ENCODE data around the gene AJAP1.

The AJAP1 gene

DNA sequence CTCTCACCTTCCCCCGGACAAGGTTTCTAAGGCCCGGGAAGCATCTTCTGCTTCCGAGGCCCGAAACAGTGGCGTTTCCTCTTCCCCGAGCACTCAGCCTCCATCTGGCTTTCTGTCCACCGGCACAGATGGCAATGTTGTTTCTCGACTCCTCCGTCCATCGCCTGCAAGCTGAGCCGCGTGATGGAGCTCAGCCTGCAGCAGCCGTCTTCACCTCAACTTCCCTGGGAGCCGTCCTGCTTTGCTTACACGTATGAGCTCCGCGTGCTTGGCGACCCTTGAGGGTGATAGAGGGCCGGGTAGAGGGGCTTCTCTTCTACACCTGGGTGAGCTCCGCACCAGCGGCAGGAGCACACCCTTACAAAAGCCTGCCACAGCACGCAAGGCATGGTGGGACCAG is 80.4 kb downstream of the AJAP1 start:
- TF ChIP-seq, protein P1, sequence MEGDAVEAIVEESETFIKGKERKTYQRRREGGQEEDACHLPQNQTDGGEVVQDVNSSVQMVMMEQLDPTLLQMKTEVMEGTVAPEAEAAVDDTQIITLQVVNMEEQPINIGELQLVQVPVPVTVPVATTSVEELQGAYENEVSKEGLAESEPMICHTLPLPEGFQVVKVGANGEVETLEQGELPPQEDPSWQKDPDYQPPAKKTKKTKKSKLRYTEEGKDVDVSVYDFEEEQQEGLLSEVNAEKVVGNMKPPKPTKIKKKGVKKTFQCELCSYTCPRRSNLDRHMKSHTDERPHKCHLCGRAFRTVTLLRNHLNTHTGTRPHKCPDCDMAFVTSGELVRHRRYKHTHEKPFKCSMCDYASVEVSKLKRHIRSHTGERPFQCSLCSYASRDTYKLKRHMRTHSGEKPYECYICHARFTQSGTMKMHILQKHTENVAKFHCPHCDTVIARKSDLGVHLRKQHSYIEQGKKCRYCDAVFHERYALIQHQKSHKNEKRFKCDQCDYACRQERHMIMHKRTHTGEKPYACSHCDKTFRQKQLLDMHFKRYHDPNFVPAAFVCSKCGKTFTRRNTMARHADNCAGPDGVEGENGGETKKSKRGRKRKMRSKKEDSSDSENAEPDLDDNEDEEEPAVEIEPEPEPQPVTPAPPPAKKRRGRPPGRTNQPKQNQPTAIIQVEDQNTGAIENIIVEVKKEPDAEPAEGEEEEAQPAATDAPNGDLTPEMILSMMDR (IDR thresholded peaks at IDR 0.05): no peak
- TF ChIP-seq ZFX (IDR thresholded peaks at IDR 0.05; ENCODE audit: borderline replicate concordance): no peak
- H3K27ac ChIP-seq: no peak overlapping the region

DNA sequence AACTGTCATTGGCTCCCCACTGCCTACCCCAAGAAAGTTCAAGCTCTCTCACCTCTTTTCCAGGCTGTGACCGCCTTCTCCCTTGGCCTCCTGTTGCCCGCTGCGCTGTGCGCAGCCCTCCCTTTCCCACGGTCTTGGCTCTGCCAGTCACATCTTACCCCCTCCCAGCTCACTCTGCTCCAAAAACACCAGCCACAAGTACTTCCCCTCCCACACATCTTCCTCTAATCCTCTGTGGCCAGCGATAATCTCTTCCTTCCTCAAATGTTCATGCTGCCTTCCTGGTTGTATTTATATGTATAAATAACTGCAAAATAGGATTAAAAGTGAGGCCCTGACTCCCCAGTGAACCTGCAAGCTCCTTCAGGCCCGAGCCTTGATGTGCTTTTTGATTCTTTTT is 81.8 kb downstream of the AJAP1 start:
- TF ChIP-seq, protein P1 (IDR thresholded peaks at IDR 0.05): no peak
- TF ChIP-seq ZFX (IDR thresholded peaks at IDR 0.05; ENCODE audit: borderline replicate concordance): no peak
- no peak overlapping the region for H3K27ac ChIP-seq

DNA sequence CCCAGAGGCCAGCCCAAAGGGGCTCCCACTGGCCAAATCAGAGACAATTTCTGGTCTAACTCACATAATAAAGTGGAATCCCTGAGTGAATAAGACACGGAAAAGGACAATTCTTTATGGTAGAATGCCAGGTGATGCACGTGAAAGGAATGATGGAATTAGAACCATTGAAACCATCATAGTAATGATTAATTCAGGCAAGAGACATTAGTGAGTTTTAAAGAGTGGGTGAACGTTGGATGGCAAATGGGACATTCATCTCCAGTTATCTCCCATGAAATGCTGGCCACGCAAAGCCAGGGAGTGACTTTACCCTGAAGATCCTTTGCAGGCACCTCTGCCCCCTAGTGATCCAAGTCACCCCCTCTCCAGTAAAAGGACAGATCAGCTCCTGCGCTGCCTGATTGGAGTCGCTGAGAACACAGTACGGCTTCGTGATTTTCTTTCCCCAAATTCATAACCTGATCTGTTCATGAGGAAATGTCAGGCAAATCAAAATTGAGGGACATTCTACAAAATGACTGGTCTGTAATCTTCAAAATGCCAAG is 87.5 kb downstream of the AJAP1 start:
- TF ChIP-seq, protein P1 (IDR thresholded peaks at IDR 0.05): no peak
- no peak for TF ChIP-seq ZFX (IDR thresholded peaks at IDR 0.05; ENCODE audit: borderline replicate concordance)
- no peak overlapping the region for H3K27ac ChIP-seq

DNA sequence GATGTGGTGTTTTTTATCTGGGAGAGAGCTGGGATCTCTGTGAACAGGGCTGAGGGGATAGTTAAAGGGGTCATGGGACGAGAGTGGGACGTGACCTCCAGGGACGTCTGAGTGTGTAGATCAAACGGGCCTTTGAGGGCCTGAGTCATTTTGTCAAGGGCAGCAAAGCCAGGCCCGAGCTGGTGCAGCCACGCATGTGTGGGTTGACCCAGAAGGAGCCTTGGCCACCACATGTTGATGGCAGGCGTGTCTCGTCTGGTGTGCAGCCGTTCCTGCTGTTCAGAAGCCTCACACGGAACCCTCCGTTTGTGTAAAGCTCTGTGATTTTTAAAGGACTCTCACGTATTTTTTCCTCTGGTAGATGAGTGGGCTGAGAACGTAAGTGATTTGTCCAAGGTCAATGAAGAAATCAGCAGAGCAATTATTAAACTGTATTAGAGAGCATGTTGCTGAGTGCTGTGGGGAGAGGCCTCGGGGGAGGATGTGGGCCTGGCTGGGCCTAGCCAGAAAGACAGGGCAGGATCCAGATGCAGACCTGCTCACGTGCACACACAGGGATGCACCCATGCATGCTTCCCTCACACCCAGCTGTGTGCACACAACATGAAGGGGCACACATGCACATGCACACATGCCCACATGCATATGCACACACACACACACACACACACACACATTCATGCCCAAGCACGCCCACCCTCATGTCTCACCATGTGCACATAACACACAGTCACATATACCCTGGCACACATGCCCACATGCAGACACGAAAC is 89.8 kb downstream of the AJAP1 start:
- TF ChIP-seq, protein P1 (IDR thresholded peaks at IDR 0.05): no peak
- TF ChIP-seq ZFX (IDR thresholded peaks at IDR 0.05; ENCODE audit: borderline replicate concordance): no peak
- H3K27ac ChIP-seq: no peak overlapping the region

DNA sequence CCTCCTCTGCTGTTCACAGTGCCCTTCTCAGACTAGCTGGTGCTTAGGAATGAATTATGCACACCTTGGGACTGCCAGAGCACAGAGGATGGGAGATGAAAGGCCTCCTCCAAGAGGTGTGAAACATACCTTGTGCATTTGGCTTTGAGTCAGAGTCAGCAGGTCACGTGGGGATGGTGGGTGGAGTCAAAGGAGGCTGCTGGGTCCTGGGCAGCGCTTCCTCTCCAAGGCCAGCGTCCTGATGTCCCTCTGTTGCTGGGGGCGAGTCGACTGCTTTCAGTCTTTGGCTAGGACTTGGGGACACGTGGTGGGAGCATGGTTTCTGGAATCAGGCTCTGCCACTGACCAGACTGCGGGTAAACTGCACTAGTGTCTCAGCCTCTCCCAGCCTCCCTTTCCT is 91.2 kb downstream of the AJAP1 start:
- TF ChIP-seq, protein P1 (IDR thresholded peaks at IDR 0.05): no peak

DNA sequence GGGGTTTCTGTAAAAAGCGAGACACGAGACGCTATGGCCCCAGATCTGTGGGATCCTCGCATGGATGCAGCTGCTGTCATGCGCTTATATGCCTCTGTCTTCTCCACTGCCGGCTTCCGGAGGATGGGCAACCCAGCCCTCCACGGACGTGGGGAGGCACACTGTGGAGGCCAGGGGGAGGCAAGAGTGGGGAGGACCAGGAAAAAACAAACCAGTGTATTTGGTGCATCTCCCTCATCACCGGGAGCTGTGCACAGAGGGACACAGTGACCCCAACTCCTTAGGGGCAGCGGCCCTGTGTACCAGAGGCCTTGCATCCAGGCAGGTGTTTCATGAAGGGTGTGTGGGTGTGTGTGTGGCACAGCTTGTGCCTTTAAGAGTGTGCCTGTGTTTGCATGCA is 95.0 kb downstream of the AJAP1 start:
- TF ChIP-seq, protein P1 (IDR thresholded peaks at IDR 0.05): no peak
- no peak for TF ChIP-seq ZFX (IDR thresholded peaks at IDR 0.05; ENCODE audit: borderline replicate concordance)
- H3K27ac ChIP-seq: no peak overlapping the region

More for the DNA sequence above, 91.2 kb downstream of the AJAP1 start:
- H3K27ac ChIP-seq: no peak overlapping the region

DNA sequence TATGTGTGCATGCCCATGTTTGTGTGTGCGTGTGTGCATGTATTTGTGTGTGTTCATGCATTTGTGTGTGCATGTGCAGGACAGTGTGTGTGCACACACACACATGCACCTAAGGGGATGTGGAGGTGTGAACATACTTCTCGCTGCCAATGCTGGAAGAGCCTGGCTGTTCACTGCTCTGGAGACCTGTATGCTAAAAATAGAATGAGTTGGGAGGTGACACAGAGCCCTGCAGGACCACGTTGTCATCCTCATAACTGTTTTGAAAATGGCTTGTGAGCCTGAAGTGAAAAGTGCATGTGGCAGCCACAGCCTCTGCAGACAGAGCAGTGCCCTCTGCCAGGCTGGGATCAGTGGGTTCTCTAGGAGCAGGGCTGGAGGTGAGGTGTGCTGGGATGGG is 95.8 kb downstream of the AJAP1 start:
- TF ChIP-seq, protein P1 (IDR thresholded peaks at IDR 0.05): no peak
- no peak overlapping the region for H3K27ac ChIP-seq
